HepG2 (cell line): ENCODE results near the gene MAN1A1. TPM values are rescaled to one million over a fixed set of nuclear protein-coding genes. Genes with fewer than 3 reads are reported as not detected.

Experiments
- ETS1 ChIP-seq: sonication (generic); formaldehyde crosslinking; IDR thresholded peaks from 2 replicates; pipeline ENCODE4 v1.4.0; 2020; ENCODE audit warnings: missing genetic modification reagents
- HDAC6 ChIP-seq: fragments of 200-600 bp; sonication (generic); IDR thresholded peaks from 2 replicates; pipeline ENCODE4 v1.7.0; 2017; ENCODE audit warnings: mild to moderate bottlenecking, antibody characterized with exemption, low read length, low read depth
- HNF4G ChIP-seq, 2 experiments: sonication (generic) in 1 of 2; formaldehyde crosslinking in 1 of 2; IDR thresholded peaks; 2 replicates each; pipeline versions ENCODE4 v1.4.0 to v1.6.1; 2011 to 2020; ENCODE audit warnings: borderline replicate concordance in 2 of 2, low read depth in 2 of 2, mild to moderate bottlenecking in 2 of 2, low read length in 1 of 2, missing genetic modification reagents in 1 of 2, moderate library complexity in 1 of 2
- IRF9 ChIP-seq: sonication (generic); formaldehyde crosslinking; IDR thresholded peaks from 2 replicates; pipeline ENCODE4 v1.8.0; 2022; ENCODE audit warnings: missing genetic modification reagents, mild to moderate bottlenecking, borderline replicate concordance
- NFAT5 ChIP-seq: sonication (generic); formaldehyde crosslinking; IDR thresholded peaks from 2 replicates; pipeline ENCODE4 v1.4.0; 2020; ENCODE audit warnings: missing genetic modification reagents
- POLR2A ChIP-seq, 2 experiments: IDR thresholded peaks; 2 replicates each; pipeline ENCODE4 v1.6.1; 2011; ENCODE audit warnings: low read depth in 2 of 2, low read length in 2 of 2, mild to moderate bottlenecking in 1 of 2, moderate library complexity in 1 of 2; ENCODE audit not compliant: insufficient read depth in 1 of 2
- USF2 ChIP-seq, 2 experiments: sonication (generic) in 1 of 2; formaldehyde crosslinking in 1 of 2; IDR thresholded peaks; 2 replicates each; pipeline versions ENCODE4 v1.5.1 to v1.6.1; 2011 to 2020; ENCODE audit warnings: borderline replicate concordance in 1 of 2, low read depth in 1 of 2, low read length in 1 of 2, mild to moderate bottlenecking in 1 of 2, missing genetic modification reagents in 1 of 2, moderate library complexity in 1 of 2
- ZKSCAN8 ChIP-seq: IDR thresholded peaks from 2 replicates; pipeline ENCODE4 v1.6.1; 2016; ENCODE audit warnings: borderline replicate concordance, missing genetic modification reagents, missing compliant biosample characterization
- ZMYM2 ChIP-seq: sonication (generic); formaldehyde crosslinking; IDR thresholded peaks from 2 replicates; pipeline ENCODE4 v1.8.0; 2022; ENCODE audit warnings: mild to moderate bottlenecking, missing genetic modification reagents
- ZNF234 ChIP-seq: sonication (generic); formaldehyde crosslinking; conservative IDR thresholded peaks from 2 replicates; pipeline ENCODE4 v1.5.1; 2020; ENCODE audit warnings: mild to moderate bottlenecking, missing genetic modification reagents
- ZNF281 ChIP-seq: sonication (generic); formaldehyde crosslinking; IDR thresholded peaks from 2 replicates; pipeline ENCODE4 v1.4.0; 2020; ENCODE audit warnings: missing genetic modification reagents, borderline replicate concordance
- ZNF512 ChIP-seq: sonication (generic); formaldehyde crosslinking; IDR thresholded peaks from 2 replicates; pipeline ENCODE4 v1.4.0; 2020; ENCODE audit warnings: mild to moderate bottlenecking, missing genetic modification reagents
- ZNF563 ChIP-seq: sonication (generic); formaldehyde crosslinking; IDR thresholded peaks from 2 replicates; pipeline ENCODE4 v1.8.0; 2022; ENCODE audit warnings: mild to moderate bottlenecking, moderate library complexity, missing genetic modification reagents
- polyA plus RNA-seq, 8 experiments: library from polyadenylated mRNA; depleted of rRNA in 3 of 8; stranded (reverse) in 7 of 8; unstranded in 1 of 8; fragments of >200 nt; fragmentation: Illumina TruSeq in 4 of 8; extraction: Trizol in 4 of 8; gene quantifications; 2 replicates each; pipeline versions ENCODE4 v1.2.1 to v1.2.3, GENCODE V29; 2011 to 2016; ENCODE audit warnings: low read depth in 4 of 8, missing spikeins in 1 of 8, mixed read lengths in 1 of 8; ENCODE audit not compliant: insufficient read depth in 1 of 8
- total RNA-seq, 5 experiments: library from RNA; depleted of rRNA; stranded (reverse); fragments of >200 nt; fragmentation: Illumina TruSeq; extraction: Trizol; gene quantifications; 2 replicates each; pipeline ENCODE4 v1.2.3, GENCODE V29; 2016; ENCODE audit warnings: low read depth in 1 of 5

MAN1A1 gene
- total and polyA plus RNA-seq, 2 of the 13 experiments (the other 11 are each of a cell fraction or from before 2014, with no cell fraction given) = 156 to 236 TPM

- TF ChIP-seq HNF4G (IDR thresholded peaks at IDR 0.05; ENCODE audit: borderline replicate concordance, low read depth, low read length) = peak; percentile 35; the same call in 1 of the 2 replicates
- no peak for TF ChIP-seq HNF4G (CRISPR knock-in tag; IDR thresholded peaks at IDR 0.05; ENCODE audit: borderline replicate concordance, low read depth)
- no peak for TF ChIP-seq ZNF234 (CRISPR knock-in tag)
- 0 out of 2 replicates have a peak, but pooled peaks have one; percentile 45 for TF ChIP-seq ZKSCAN8 (CRISPR knock-in tag)
- no peak for TF ChIP-seq ZNF563 (CRISPR knock-in tag)
- no peak for TF ChIP-seq POLR2A (IDR thresholded peaks at IDR 0.05; ENCODE audit: insufficient read depth in 1 of 2, low read depth in 2 of 2, low read length in 2 of 2)
- TF ChIP-seq HDAC6 = no peak
- TF ChIP-seq NFAT5 (CRISPR knock-in tag) = no peak
- TF ChIP-seq ZNF281 (CRISPR knock-in tag) = no peak
- no peak for TF ChIP-seq ZMYM2 (CRISPR knock-in tag)
- no peak for TF ChIP-seq USF2 (IDR thresholded peaks at IDR 0.05; ENCODE audit: low read depth, low read length)
- peak; percentile 22; the same call in 1 of the 2 replicates for TF ChIP-seq USF2 (CRISPR knock-in tag; IDR thresholded peaks at IDR 0.05; ENCODE audit: borderline replicate concordance)
- no peak for TF ChIP-seq ZNF512 (CRISPR knock-in tag)
- TF ChIP-seq IRF9 (CRISPR knock-in tag) = no peak
- TF ChIP-seq ETS1 (CRISPR knock-in tag) = no peak
Observed at GRCh38 chr6:119308048-119308570, 41.5 kb downstream of the MAN1A1 start (continued).
